C4-2B (cell line): ENCODE measurements around the gene BNC2.

Experiments used
- CTCF ChIP-seq: fragments of 450-650 bp; conservative IDR thresholded peaks from 2 replicates; pipeline ENCODE4 v1.5.1; 2017; ENCODE audit warnings: mild to moderate bottlenecking
- ZFX ChIP-seq: fragments of 450-650 bp; IDR thresholded peaks from 2 replicates; pipeline ENCODE4 v1.6.1; 2017

- TF ChIP-seq CTCF (no peak), ZFX (no peak)
Observed at GRCh38 chr9:16744394-16744793, 126.1 kb downstream of the BNC2 start.
